ENCODE results near the gene RNF217.
"Not testable (repeated sequence)": the region's sequence is repeated elsewhere in the genome, so short reads cannot be mapped to it uniquely, and the experiment has no call there.

The RNF217 gene

DNA sequence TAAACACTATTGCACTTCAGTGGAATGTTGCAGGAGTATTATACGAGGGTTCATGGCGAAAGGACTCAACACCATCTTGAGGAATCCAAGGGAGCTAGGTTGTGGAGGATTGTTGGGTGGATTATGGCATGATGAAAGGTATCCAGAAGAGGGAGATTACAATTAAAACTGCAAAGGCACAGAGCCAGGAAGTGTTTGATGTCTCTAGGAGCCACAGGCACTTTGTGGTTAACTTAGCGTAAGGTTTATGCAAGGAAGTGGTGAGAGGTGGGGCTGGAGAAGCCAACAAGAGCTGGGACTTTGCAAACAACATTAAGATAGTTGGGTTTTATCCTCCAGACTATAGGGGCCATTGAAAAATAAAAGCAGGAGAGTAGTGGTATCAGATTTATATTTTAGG, 104.7 kb downstream of the RNF217 start:
- DNase-seq = no peak

DNA sequence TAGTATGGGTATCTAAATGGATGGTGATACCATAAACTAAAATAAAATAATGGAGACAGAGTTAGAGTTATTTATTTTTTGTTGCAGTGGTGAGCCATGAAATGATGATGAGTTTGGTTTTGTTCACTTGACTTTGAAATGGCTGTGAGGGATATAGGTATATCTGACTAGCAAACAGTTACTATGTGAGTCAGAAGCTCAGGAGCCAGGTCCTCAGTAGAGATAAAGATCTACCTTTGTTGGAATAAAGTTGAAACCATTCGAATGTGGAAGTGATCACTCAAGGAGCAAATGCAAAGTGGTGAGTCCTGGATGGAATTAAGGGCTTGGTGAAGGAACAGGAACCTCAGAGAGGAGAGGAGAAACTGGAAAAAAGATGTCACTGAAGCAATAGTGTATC, 105.3 kb downstream of the RNF217 start:
- no peak for DNase-seq

DNA sequence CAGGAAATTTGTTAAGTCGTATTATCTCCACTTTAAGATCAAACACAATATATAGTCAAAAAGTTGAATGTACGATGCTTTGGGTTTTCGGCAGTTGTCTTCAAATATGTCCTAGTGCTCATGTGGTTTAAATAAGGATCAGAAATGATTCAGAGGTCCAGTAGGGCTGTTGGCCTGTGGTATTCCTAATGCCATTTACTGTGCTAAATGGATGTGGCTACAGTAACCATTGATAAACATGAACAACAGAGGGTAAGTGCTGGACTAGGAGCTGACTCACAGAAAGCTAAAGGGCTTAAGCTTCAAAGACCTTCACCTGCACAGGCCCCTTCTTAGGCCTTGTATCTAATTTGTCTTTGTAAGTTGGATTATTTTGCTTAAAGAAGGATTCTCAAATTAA, 110.8 kb downstream of the RNF217 start:
- DNase-seq = no peak

- DNase-seq = no peak
Measured at GRCh38 chr6:125074120-125074519, 111.9 kb downstream of the RNF217 start.

DNA sequence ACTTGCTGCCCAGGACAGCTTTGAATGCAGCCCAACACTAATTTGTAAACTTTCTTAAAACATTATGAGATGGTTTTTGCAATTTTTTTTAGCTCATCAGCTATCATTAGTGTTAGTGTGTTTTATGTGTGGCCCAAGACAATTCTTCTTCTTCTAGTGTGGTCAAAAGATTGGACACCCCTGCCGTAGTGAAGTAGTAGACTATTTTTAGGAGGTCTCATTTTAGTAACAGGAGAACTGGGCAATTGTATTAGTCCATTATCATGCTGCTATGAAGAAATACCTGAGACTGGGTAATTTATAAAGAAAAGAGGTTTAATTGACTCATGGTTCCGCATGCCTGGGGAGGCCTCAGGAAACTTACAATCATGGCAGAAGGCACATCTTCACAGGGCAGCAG, 112.8 kb downstream of the RNF217 start:
- DNase-seq = not testable (repeated sequence)

DNA sequence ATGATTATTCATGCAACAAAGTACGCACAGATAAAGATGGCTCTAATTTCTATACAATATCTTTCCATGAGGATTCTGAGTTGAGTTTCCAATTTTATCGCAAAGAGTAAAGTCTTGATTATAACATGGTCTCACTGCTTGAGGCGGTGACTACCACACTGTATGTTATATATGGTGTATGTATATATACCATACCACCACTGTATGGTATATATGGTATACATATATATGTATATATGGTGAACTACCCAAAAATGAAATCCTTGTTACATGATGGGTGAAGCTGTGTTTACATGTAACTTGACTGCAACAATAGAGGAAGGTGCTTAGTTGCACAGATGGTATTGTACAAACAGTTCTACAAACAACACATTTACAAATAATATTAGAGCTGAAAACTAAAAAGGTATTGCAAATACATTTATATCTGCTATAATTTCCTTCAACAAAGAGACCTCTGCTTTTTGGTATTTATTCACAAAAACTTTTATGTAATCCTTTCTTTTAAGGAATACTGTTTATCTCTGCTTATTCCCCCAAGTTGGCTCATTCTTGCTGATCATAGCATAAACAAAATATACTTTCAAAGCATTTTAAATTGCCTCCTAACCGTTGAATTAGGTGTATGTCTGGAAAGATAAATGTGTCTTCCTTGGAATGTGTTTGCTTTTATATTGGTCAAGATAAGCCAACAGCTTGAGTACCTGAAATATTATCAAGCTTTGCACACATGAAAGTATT, 113.7 kb downstream of the RNF217 start:
- no peak for DNase-seq

- DNase-seq = no peak
Measured at GRCh38 chr6:125076482-125076742, 114.2 kb downstream of the RNF217 start.

DNA sequence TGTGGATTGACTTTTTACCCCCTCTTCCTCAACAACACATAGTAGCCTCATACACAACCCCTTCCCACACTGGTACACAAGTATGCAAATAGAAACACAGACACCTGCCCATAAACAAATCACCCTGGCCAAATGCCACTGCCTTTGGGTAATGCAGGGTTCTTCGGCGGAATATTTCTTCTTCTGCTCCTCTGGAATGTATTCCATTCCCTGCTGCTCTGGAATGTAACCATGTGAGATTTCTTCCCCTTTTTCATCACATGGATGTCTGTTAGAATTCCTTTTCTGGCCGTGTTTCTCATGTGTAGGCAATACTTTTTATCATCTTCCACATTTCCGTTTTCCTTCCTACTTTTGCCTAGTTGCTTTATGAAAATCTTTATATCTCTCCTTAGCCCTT, 115.2 kb downstream of the RNF217 start:
- no peak for DNase-seq

DNA sequence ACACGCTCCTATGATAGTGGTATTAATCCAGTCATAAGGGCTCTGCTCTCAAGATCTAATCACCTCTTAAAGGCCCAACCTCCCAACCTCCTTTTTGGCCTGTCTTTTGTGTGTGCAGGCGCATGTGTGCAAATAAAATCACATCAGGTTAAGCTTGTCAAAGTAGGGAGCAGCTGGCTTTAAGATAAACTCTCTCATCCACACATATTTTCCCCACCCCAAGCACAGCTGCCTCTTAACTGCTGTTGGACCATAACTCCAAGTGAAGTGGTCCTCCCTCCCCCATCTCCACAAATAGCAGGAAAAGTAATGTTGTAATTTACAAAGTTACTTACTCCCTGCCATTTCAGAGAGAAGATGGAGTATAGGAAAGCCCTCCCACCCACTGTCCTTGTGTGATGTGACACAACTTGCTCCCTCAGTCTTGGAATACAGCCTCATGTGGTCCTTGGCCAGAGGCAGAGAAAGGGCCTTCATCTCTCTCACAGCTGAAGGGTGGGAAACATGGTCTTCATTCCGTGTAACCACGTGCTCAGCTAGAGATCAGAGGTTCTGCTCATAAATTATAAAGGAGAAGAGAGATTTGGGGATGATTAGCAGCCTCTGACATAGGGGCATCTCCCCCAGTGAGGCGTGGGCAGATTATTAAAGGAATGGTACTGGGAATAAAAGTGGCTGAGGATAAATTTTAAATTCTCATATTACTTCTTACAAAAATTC, 116.5 kb downstream of the RNF217 start:
- no peak for DNase-seq

DNA sequence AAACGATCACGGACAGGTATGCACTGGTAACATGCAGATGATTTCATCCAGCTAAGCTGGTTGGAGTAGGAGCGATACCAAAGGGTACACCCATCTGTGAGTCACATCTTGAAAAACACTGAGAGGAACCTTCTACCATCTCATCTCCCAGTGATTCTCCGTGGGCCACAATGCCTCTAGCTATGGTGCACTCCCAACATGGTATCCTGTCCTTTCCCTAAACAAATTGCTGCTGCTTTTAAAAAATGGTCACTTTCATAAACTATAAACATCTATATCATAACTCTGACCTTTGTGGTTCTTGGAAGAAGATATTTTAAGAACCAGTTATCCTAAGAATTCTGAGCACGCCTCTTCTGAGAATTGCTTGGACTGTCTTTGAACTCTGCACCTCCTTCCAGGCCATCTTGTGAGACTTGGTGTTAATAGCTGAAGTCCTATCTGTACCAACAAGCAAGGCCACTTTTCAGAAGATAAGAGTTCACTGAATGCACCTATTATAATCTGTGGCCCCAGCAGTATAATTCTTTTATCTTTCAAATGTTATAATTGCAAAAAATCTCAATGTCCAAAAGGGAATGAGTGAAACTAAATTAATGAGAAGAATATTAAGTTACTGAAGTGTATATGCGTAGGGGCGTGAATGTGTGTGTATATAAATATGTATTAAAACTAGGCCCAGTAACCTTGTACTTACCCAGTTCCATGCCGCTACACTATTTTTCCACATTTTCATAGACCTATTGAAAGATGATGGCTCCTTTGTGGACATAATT, 120.9 kb downstream of the RNF217 start:
- DNase-seq = no peak

DNA sequence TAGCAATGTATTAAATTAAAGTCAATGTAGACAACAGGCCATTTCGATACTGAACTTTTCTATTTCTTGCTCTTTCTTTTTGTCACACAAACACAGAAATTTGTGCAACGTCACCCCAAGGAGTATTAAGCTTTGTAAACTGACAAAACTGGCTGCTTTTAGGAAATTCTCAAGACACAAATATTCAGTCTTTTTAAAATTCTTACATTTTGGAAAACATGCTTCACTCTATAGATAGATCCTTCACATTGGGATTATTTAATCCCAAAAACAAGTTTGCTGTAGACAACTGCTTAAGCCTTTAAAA, 121.4 kb downstream of the RNF217 start:
- no peak for DNase-seq

DNA sequence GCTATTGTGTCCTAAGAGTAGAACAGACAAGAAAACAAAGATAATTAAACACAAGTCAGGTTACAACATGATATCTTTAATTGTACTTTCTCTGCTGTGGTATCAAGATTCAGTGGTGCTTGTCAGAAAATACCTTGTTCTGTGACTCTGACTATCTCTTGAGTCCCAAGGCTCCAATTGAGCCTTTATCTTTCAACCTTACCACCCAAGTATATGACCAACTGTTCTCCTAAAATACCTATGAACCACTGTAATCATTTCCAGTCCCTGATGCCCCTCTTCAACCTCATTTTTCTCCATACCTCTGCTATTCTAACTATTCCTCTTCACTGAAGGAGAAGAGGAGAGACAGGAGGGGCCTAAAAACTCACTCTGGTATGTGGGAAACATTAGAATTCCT, 124.5 kb downstream of the RNF217 start:
- DNase-seq = no peak

- DNase-seq = no peak
Measured at GRCh38 chr6:125088963-125089362, 126.7 kb downstream of the RNF217 start.

DNA sequence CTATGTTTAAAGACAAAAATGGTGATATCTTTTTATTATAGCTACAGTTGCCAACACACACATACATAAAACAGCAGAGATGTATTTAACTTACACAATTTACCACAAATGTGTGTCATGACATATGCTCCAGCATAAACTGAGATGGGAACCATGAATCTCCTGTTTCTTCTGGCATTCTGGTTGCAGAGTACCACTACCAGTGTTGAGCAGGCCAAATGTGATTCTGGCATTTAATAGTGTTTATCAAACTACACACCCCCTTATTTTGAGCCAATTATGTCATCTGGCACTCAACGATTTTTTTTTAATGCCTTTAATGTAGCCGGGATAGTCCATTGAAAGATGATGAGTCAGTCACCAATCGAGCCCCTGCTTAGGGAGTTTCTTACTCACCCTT, 132.3 kb downstream of the RNF217 start:
- no peak for DNase-seq

DNA sequence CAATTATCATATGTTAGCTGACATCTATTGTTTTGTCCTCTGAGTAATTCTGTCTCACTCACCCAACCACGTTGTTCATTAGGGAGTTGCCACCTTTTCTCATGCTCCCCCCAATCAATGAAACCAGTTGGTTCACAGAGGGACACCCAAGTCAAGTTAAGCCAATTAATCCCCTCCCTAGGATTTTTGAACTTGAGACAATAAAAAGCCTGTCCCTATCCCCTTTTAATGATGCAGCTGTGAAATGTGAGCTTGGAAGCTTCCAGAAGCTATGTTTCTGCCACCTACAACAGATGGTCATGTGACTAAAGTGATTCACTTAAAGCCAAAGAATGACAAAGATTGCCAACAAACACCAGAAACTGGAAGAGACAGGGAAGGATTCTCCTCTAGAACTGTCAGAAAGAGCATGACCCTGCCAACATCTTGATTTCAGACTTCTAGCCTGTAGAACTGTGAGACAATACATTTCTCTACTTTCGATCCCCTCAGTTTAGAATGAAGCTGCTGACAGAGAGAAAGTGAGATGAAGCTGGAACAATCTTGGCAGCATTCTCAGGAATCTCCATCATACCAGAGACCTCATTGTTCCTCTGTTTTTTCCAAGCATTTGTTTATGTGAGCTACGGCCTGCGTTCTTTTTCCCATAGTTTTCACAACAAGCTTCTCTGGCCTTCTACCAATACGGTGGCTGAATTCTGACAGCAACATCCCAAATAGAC, 133.5 kb downstream of the RNF217 start:
- DNase-seq = no peak

GRCh38 chr6:125097186-125097585, 134.9 kb downstream of the RNF217 start:
- DNase-seq = no peak

DNA sequence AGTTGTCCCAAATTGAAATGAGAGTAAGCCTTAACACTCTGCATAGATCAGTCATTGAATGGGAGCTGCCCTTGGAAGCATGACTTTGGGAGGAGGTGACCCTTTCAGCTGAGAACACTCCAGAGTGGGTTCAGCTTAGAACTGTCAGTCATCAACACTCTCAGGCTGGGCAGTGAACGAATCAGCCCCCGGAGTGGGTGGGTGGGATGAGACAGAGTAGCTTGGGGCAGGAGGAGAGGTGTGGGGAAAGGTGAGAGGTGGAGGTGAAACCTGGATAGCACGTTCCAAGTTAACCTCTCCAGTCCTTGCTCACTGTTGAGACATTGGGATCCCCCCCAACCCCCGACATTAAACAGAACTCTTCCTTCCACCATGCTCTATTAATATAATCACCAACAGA, 136.0 kb downstream of the RNF217 start:
- no peak for DNase-seq

DNA sequence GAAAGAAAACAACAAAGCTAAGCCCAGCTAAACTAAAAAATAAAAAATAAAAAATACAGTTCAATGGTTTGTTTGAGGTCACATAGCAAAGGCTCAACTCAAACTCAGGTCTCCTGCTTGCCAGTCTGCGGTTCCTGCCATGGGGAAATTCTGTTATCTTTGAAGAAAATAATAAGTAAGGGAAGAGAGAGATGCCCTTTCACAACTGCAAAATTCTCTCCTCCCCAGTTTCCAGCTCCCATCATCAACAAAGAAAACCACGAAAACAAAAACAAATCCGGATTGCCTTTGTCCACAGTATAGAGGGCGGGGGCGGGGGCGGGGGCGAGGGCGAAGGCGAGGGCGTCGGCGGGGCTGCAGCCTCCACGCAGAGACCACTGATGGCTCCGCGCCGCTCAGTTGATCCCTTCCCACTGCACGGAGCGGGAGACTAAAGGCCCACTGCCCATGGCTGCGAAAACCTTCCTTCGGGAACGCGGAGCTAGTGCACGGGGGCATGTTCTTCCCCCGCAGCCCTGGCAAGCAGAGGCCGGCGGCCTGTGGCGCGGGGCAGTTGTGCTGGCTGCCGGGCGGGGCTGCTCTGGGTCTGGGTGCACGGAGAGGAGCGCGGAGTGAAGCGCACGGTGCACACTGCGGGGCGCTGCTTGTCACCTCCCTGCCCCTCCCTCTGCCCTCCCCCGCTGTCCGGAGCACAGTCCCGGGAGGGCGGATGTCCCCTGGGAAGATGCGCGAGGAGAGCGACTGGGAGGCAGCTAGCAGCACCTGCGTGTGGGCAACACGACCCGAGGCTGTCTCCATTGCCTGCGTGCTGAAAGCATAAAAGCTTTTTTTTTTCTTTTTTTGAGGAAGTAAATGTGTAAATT, 137.2 kb downstream of the RNF217 start:
- DNase-seq = no peak

DNA sequence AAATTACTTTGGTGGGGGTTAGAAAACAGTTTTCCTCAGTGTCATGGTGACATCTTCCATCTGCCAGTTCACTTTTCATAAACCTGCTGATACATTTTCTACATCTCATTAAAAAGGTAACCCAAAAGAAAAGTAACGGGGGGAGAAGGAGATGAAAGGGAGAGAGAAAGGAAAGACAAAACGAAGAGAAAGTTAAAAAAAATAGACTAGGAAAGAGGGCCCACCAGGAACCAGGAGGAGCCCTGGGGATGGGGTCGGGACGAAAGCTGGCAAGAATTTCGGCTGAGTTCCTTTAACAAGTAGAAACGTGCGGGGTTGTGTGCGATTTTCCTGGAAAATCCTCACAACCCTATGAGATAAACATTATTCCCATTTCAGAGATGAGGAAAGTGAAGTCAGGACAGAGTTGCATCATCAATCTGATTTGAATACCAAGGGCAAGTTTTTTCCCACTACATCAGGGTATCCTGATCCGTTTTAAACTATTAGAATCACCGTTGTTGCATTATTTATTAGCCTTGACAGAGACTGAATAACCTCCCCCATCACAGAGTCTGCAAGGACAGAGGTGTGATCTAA, 137.9 kb downstream of the RNF217 start:
- no peak for DNase-seq

GRCh38 chr6:125101128-125101527, 138.9 kb downstream of the RNF217 start:
- no peak for DNase-seq

DNA sequence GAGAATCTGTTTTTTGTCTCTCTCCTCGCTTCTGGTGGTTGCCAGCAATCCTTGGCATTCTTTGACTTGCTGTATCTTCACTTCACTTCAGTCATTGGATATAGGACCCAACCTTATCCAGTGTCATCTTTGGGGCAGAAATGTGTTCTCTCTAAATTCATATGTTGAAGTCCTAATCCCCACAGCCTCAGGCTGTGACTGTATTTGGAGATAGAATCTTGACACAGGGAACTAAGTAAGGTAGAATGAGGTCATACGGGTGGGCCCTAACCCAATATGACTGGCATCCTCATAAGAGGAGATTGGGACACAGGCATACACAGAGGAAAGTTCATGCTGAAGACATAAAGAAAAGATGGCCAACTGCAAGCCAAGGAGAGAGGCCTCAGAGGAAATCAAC, 139.4 kb downstream of the RNF217 start:
- no peak for DNase-seq

- no peak for DNase-seq
Measured at GRCh38 chr6:125102411-125102810, 140.2 kb downstream of the RNF217 start.

Data from activated T-cell treated with anti-CD3 and anti-CD28 coated beads for 4 hours (primary cell).